H1 (cell line): ENCODE results near the gene SLC8A1.

Experiments
- BRCA1 ChIP-seq: IDR thresholded peaks from 2 replicates; pipeline ENCODE4 v1.6.1; 2012; ENCODE audit warnings: low read depth, low read length, improper control_type of control experiment
- CTCF ChIP-seq, 3 experiments: IDR thresholded peaks; 1 replicate in 2 of 3; 2 replicates in 1 of 3; pipeline versions ENCODE4 v1.5.1 to v1.6.1; 2011; ENCODE audit warnings: low read length in 3 of 3, mild to moderate bottlenecking in 3 of 3, inconsistent platforms in 2 of 3, low read depth in 1 of 3, moderate library complexity in 1 of 3; ENCODE audit not compliant: insufficient read depth in 1 of 3; ENCODE audit errors: control extremely low read depth in 1 of 3
- EGR1 ChIP-seq: IDR thresholded peaks from 2 replicates; pipeline ENCODE4 v1.6.1; 2011; ENCODE audit warnings: low read depth, low read length, borderline replicate concordance
- EZH2 ChIP-seq: fragments of 200-600 bp; sonication (generic); IDR thresholded peaks from 2 replicates; pipeline ENCODE4 v1.7.1; 2012; ENCODE audit warnings: low read depth, mild to moderate bottlenecking, moderate library complexity, low read length, inconsistent platforms; ENCODE audit not compliant: severe bottlenecking
- HDAC6 ChIP-seq: IDR thresholded peaks from one replicate; pipeline ENCODE4 v1.7.1; 2012; ENCODE audit warnings: low read depth, mild to moderate bottlenecking, inconsistent platforms, low read length, moderate library complexity
- JUND ChIP-seq: IDR thresholded peaks from 2 replicates; pipeline ENCODE4 v1.6.1; 2011; ENCODE audit warnings: mild to moderate bottlenecking, improper control_type of control experiment, low read length
- POLR2A ChIP-seq, 2 experiments: IDR thresholded peaks; 1 replicate in 1 of 2; 2 replicates in 1 of 2; pipeline ENCODE4 v1.6.1; 2011; ENCODE audit warnings: low read depth in 2 of 2, low read length in 2 of 2, mild to moderate bottlenecking in 2 of 2; ENCODE audit errors: control extremely low read depth in 1 of 2
- RBBP5 ChIP-seq: IDR thresholded peaks from 2 replicates; pipeline ENCODE4 v1.7.1; 2012; ENCODE audit warnings: low read depth, mild to moderate bottlenecking, inconsistent platforms, low read length, moderate library complexity, borderline replicate concordance
- TF ChIP-seq, protein P1 (sequence below): IDR thresholded peaks from 2 replicates; pipeline ENCODE4 v1.6.1; 2011; ENCODE audit warnings: low read length, improper control_type of control experiment

DNA sequence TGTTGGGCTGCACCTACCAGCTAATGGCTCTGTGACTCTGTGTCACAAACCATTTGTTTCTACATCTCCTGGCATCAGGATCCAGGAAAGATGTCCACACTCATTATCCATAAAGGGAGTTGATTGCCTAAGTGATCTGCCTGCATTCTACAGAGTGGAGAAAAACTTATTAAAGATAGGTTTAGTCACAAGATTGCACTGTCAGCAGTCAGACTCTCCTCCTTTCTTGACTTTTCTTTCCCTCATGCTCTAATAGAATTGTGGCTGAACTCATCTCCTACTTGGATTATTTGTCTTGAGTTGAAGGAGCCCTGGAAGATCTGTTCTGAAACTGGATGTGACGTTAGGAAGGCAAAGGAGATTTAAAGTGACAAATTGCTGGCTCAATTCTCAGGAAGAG, 152.7 kb downstream of the SLC8A1 start:
- TF ChIP-seq CTCF (IDR thresholded peaks at IDR 0.05; ENCODE audit: control extremely low read depth in 1 of 3, insufficient read depth in 1 of 3, low read depth in 1 of 3, low read length in 3 of 3) (no peak), POLR2A (IDR thresholded peaks at IDR 0.05; ENCODE audit: control extremely low read depth in 1 of 2, low read depth in 2 of 2, low read length in 2 of 2) (no peak), BRCA1 (no peak), EGR1 (no peak), HDAC6 (no peak), EZH2 (no peak), JUND (no peak), RBBP5 (no peak)
- TF ChIP-seq, protein P1, sequence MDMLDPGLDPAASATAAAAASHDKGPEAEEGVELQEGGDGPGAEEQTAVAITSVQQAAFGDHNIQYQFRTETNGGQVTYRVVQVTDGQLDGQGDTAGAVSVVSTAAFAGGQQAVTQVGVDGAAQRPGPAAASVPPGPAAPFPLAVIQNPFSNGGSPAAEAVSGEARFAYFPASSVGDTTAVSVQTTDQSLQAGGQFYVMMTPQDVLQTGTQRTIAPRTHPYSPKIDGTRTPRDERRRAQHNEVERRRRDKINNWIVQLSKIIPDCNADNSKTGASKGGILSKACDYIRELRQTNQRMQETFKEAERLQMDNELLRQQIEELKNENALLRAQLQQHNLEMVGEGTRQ = no peak
